ENCODE results near the gene DNAL4.

DNAL4 gene

DNA sequence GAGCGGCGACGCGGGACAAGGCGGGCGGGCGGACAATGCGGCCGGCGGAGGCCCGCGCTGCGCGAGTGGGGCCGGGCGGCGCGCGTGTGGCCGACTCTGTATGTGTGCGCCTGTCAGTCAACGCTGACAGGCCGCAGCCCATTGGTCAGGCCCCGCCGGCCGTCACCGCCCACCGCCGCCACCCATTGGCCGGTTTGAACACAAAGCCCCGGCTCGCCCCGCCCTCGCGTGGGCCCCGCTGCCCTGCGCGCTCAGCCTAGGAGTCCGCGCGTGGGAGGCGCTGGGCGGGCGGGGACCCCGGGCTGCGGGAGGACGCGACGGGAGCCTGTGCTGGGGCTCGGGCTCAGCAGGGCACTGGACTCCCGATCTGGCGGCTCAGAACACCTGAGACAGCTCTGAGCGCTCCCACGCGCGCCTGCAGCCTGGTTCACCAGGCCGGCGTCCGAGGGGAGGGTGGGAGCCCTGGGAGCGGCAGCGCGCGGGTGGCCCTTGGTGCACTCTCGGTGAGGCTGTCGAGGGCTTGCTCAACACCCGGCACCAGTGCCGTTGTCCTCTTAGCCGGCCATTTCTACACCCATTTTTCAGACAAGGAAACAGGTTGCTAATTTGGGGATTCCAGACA, 37.9 kb downstream of the DNAL4 start, which contains the start of gene SUN2:
Gene SUN2, minus strand, starts transcription at position 88 of the 622 bp plus-strand sequence. CDS start 3,370 bp downstream, outside the sequence.
- H3K4me2 ChIP-seq (ENCODE audit: low read length), result peak within 1 kb of the TSS; percentile 96
- peak within 1 kb of the TSS; percentile 63 for H2BK12ac ChIP-seq (ENCODE audit: low read length)
- peak within 1 kb of the TSS; percentile 91 for H2BK120ac ChIP-seq (ENCODE audit: insufficient read depth, low read length, poor library complexity)
- DNase-seq, result peak; percentile 78 to 86
- H2BK5ac ChIP-seq (ENCODE audit: low read depth, low read length, poor library complexity), result peak within 1 kb of the TSS; percentile 85
- H2AFZ ChIP-seq (ENCODE audit: insufficient read depth, low read length, poor library complexity), result peak within 1 kb of the TSS; percentile 97
- H2AK5ac ChIP-seq (ENCODE audit: low read length), result peak within 1 kb of the TSS; percentile 94
- peak within 1 kb of the TSS; percentile 95 for H4K8ac ChIP-seq (ENCODE audit: low read depth, low read length)
- H3K9ac ChIP-seq (ENCODE audit: low read length), result peak within 1 kb of the TSS; percentile 89
- WGBS (ENCODE audit: extremely low coverage, insufficient coverage, insufficient read length), result no CpG with 5 or more reads among the region's 68 CpGs
- no peak within 1 kb of the TSS for H3K23ac ChIP-seq (ENCODE audit: low read length)
- peaks cover 19 to 20% of the 10 kb centered on the region in 2 experiments for H3K36me3 ChIP-seq (ENCODE audit: control insufficient read depth in 1 of 2, insufficient read depth in 2 of 2, low read length in 2 of 2)
- peak within 1 kb of the TSS; percentile 98 for H3K14ac ChIP-seq (ENCODE audit: low read length)
- no peaks in the 10 kb centered on the region for H3K27me3 ChIP-seq (ENCODE audit: insufficient read depth, low read length)
- H3K79me2 ChIP-seq (ENCODE audit: control insufficient read depth, insufficient read depth, low read length, poor library complexity), result peaks cover 9% of the 10 kb centered on the region
- H4K91ac ChIP-seq (ENCODE audit: low read depth, low read length), result peak within 1 kb of the TSS; percentile 97
- peaks cover 16 to 23% of the 10 kb centered on the region in 2 experiments for H3K4me1 ChIP-seq (ENCODE audit: control insufficient read depth in 1 of 2, insufficient read depth in 2 of 2, low read length in 2 of 2)
- no peaks in the 10 kb centered on the region for H3K9me3 ChIP-seq (ENCODE audit: insufficient read depth, low read depth, low read length)
- H4K12ac ChIP-seq (ENCODE audit: low read depth, low read length), result peak within 1 kb of the TSS; percentile 98
- H3K79me1 ChIP-seq (ENCODE audit: low read length), result peaks cover 14% of the 10 kb centered on the region
- peak within 1 kb of the TSS; percentile 94 for H3K4ac ChIP-seq (ENCODE audit: low read depth, low read length)
- peak within 1 kb of the TSS; percentile 84 for H3K4me3 ChIP-seq (ENCODE audit: low read depth, low read length)
- H3K18ac ChIP-seq (ENCODE audit: low read length), result peak within 1 kb of the TSS; percentile 99
- peak within 1 kb of the TSS; percentile 90 for H3K27ac ChIP-seq (ENCODE audit: low read depth, low read length)

DNA sequence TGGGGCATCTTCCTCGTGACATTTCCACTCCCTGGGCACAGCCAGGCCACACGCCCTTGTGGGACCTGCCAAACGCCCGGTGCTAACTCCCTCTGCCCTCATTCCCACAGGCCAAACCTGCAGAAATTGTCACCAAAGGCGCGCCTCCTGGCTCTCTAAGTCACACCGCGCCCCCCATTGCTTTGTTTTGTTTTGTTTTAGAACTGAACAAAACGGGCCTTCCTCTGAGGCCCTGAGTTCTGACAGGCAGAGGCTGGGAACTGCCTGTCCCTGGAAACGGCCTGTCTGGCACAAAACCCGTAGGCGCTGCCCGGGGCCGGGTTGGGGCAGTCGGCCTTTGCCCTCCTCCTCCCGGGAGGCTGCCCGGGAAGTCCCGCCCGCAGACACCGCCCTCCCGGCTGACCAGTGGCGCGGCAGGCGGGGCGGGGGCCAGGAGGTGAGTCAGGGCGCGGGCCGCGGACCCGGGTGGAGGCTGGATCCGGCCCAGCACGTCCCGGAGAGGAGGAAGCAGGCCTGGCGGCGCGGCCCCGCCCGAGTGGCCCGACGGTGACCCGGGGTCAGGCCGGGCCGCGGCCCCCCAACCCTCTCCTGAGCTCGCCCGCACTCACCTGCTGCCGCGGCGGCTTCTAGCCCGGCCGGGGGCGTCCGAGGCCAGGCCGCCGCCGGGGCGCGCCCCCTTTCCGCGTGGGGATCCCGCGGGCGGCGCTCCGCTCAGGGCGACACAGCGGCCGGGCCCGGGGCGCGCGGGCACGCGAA, 38.6 kb downstream of the DNAL4 start:
- peak overlapping the region; percentile 90 for H3K27ac ChIP-seq (ENCODE audit: low read depth, low read length)
- H3K18ac ChIP-seq (ENCODE audit: low read length), result peak overlapping the region; percentile 87
- H3K4me2 ChIP-seq (ENCODE audit: low read length), result peak overlapping the region; percentile 96
- H3K9me3 ChIP-seq (ENCODE audit: insufficient read depth, low read depth, low read length), result no peaks in the 10 kb centered on the region
- peak overlapping the region; percentile 49 for H3K4ac ChIP-seq (ENCODE audit: low read depth, low read length)
- peak overlapping the region; percentile 63 for H2BK12ac ChIP-seq (ENCODE audit: low read length)
- peak overlapping the region; percentile 94 for H4K8ac ChIP-seq (ENCODE audit: low read depth, low read length)
- peaks cover 16 to 23% of the 10 kb centered on the region in 2 experiments for H3K4me1 ChIP-seq (ENCODE audit: control insufficient read depth in 1 of 2, insufficient read depth in 2 of 2, low read length in 2 of 2)
- H3K36me3 ChIP-seq (ENCODE audit: control insufficient read depth in 1 of 2, insufficient read depth in 2 of 2, low read length in 2 of 2), result peaks cover 26% of the 10 kb centered on the region in 2 experiments
- no peaks in the 10 kb centered on the region for H3K27me3 ChIP-seq (ENCODE audit: insufficient read depth, low read length)
- peak overlapping the region; percentile 65 for H4K12ac ChIP-seq (ENCODE audit: low read depth, low read length)
- H3K9ac ChIP-seq (ENCODE audit: low read length), result peak overlapping the region; percentile 89
- no CpG with 5 or more reads among the region's 74 CpGs for WGBS (ENCODE audit: extremely low coverage, insufficient coverage, insufficient read length)
- peak overlapping the region; percentile 35 for H2AK5ac ChIP-seq (ENCODE audit: low read length)
- H3K79me2 ChIP-seq (ENCODE audit: control insufficient read depth, insufficient read depth, low read length, poor library complexity), result peaks cover 9% of the 10 kb centered on the region
- no peak overlapping the region for H3K23ac ChIP-seq (ENCODE audit: low read length)
- H3K4me3 ChIP-seq (ENCODE audit: low read depth, low read length), result peak overlapping the region; percentile 84
- H4K91ac ChIP-seq (ENCODE audit: low read depth, low read length), result peak overlapping the region; percentile 97
- peak overlapping the region; percentile 87 for H2AFZ ChIP-seq (ENCODE audit: insufficient read depth, low read length, poor library complexity)
- DNase-seq, result peak; percentile 97 to 98
- H2BK5ac ChIP-seq (ENCODE audit: low read depth, low read length, poor library complexity), result peak overlapping the region; percentile 83
- H2BK120ac ChIP-seq (ENCODE audit: insufficient read depth, low read length, poor library complexity), result peak overlapping the region; percentile 70
- H3K79me1 ChIP-seq (ENCODE audit: low read length), result peaks cover 14% of the 10 kb centered on the region
- H3K14ac ChIP-seq (ENCODE audit: low read length), result peak overlapping the region; percentile 82

DNA sequence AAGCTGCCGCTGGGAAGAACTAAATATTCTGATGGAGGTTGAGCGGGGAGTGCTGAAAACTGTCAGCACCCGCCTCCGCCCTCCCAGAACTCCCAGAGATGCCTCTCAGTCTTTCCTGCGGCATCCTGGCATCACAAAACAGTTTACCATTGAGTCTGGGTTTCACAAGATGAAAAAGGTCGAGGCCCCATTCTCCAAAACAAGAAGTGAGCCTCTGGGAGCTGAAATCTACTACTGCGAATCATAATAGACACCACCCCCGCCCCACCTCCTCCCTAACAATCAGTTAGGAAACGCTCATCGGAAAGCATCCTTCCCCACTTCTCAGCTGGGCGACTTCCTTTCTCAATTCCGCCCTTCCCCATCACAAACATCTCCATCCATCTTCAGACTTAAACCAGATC, 39.2 kb downstream of the DNAL4 start:
- Histone ChIP-seq H4K12ac (ENCODE audit: low read depth, low read length) (peak overlapping the region; percentile 65), H2AK5ac (ENCODE audit: low read length) (peak overlapping the region; percentile 35), H3K4ac (ENCODE audit: low read depth, low read length) (peak overlapping the region; percentile 49), H3K14ac (ENCODE audit: low read length) (peak overlapping the region; percentile 68), H3K9ac (ENCODE audit: low read length) (peak overlapping the region; percentile 50), H3K4me1 (ENCODE audit: control insufficient read depth in 1 of 2, insufficient read depth in 2 of 2, low read length in 2 of 2) (peaks cover 16 to 23% of the 10 kb centered on the region in 2 experiments), H4K91ac (ENCODE audit: low read depth, low read length) (peak overlapping the region; percentile 97), H3K4me2 (ENCODE audit: low read length) (peak overlapping the region; percentile 96), H2BK12ac (ENCODE audit: low read length) (peak overlapping the region; percentile 63), H3K27me3 (ENCODE audit: insufficient read depth, low read length) (no peaks in the 10 kb centered on the region), H3K9me3 (ENCODE audit: insufficient read depth, low read depth, low read length) (peaks cover 1% of the 10 kb centered on the region), H2AFZ (ENCODE audit: insufficient read depth, low read length, poor library complexity) (peak overlapping the region; percentile 60), H4K8ac (ENCODE audit: low read depth, low read length) (peak overlapping the region; percentile 82), H3K79me1 (ENCODE audit: low read length) (peaks cover 14% of the 10 kb centered on the region), H3K27ac (ENCODE audit: low read depth, low read length) (peak overlapping the region; percentile 90), H3K36me3 (ENCODE audit: control insufficient read depth in 1 of 2, insufficient read depth in 2 of 2, low read length in 2 of 2) (peaks cover 32% of the 10 kb centered on the region in 2 experiments), H2BK120ac (ENCODE audit: insufficient read depth, low read length, poor library complexity) (peak overlapping the region; percentile 68), H2BK5ac (ENCODE audit: low read depth, low read length, poor library complexity) (peak overlapping the region; percentile 83), H3K23ac (ENCODE audit: low read length) (no peak overlapping the region), H3K18ac (ENCODE audit: low read length) (peak overlapping the region; percentile 75), H3K4me3 (ENCODE audit: low read depth, low read length) (peak overlapping the region; percentile 84), H3K79me2 (ENCODE audit: control insufficient read depth, insufficient read depth, low read length, poor library complexity) (peaks cover 9% of the 10 kb centered on the region)
- peak in 1 of 2 donors; percentile 41 for DNase-seq
- no CpG with 5 or more reads among the region's 12 CpGs for WGBS (ENCODE audit: extremely low coverage, insufficient coverage, insufficient read length)

GRCh38 chr22:38753948-38754750, 39.8 kb downstream of the DNAL4 start:
- H3K9me3 ChIP-seq (ENCODE audit: insufficient read depth, low read depth, low read length), result peaks cover 1% of the 10 kb centered on the region
- peak overlapping the region; percentile 22 for H3K18ac ChIP-seq (ENCODE audit: low read length)
- H3K14ac ChIP-seq (ENCODE audit: low read length), result peak overlapping the region; percentile 35
- H3K27ac ChIP-seq (ENCODE audit: low read depth, low read length), result peak overlapping the region; percentile 90
- H3K36me3 ChIP-seq (ENCODE audit: control insufficient read depth in 1 of 2, insufficient read depth in 2 of 2, low read length in 2 of 2), result peaks cover 38% of the 10 kb centered on the region in 2 experiments
- peaks cover 14% of the 10 kb centered on the region for H3K79me1 ChIP-seq (ENCODE audit: low read length)
- peak overlapping the region; percentile 36 for H4K8ac ChIP-seq (ENCODE audit: low read depth, low read length)
- H2AK5ac ChIP-seq (ENCODE audit: low read length), result peak overlapping the region; percentile 15
- no peaks in the 10 kb centered on the region for H3K27me3 ChIP-seq (ENCODE audit: insufficient read depth, low read length)
- peak overlapping the region; percentile 5 for H2AFZ ChIP-seq (ENCODE audit: insufficient read depth, low read length, poor library complexity)
- peak overlapping the region; percentile 23 for H3K9ac ChIP-seq (ENCODE audit: low read length)
- peak overlapping the region; percentile 76 for H4K91ac ChIP-seq (ENCODE audit: low read depth, low read length)
- no peak overlapping the region for H2BK12ac ChIP-seq (ENCODE audit: low read length)
- peak overlapping the region; percentile 37 for H2BK5ac ChIP-seq (ENCODE audit: low read depth, low read length, poor library complexity)
- H3K4me2 ChIP-seq (ENCODE audit: low read length), result peak overlapping the region; percentile 96
- no peak overlapping the region for H3K4me3 ChIP-seq (ENCODE audit: low read depth, low read length)
- peaks cover 16 to 23% of the 10 kb centered on the region in 2 experiments for H3K4me1 ChIP-seq (ENCODE audit: control insufficient read depth in 1 of 2, insufficient read depth in 2 of 2, low read length in 2 of 2)
- H3K79me2 ChIP-seq (ENCODE audit: control insufficient read depth, insufficient read depth, low read length, poor library complexity), result peaks cover 9% of the 10 kb centered on the region
- H2BK120ac ChIP-seq (ENCODE audit: insufficient read depth, low read length, poor library complexity), result peak overlapping the region; percentile 60
- no peak overlapping the region for H3K23ac ChIP-seq (ENCODE audit: low read length)
- DNase-seq, result peak; percentile 70 to 80
- WGBS (ENCODE audit: extremely low coverage, insufficient coverage, insufficient read length), result no CpG with 5 or more reads among the region's 12 CpGs
- H3K4ac ChIP-seq (ENCODE audit: low read depth, low read length), result peak overlapping the region; percentile 12
- H4K12ac ChIP-seq (ENCODE audit: low read depth, low read length), result no peak overlapping the region

All from trophoblast cell (in vitro differentiated cells and primary cell).